Spleen (tissue), 11 donors: ENCODE results near the gene ITM2C. TPM values are rescaled to one million over a fixed set of nuclear protein-coding genes. Genes with fewer than 3 reads are reported as not detected.

Experiments used
- DNase-seq: peaks from one replicate; pipeline ENCODE4 v3.0.0-alpha.2; 2020
- H3K27ac ChIP-seq, 8 donors: fragments of 200-600 bp; sonication (generic) in 7 of 8; 1 replicate in 4 of 8; 2 replicates in 4 of 8; pipeline versions ENCODE4 v1.5.0 to v1.8.0; 2016 to 2021; ENCODE audit warnings: inconsistent platforms in 4 of 8, mild to moderate bottlenecking in 4 of 8, moderate library complexity in 1 of 8
- H3K27me3 ChIP-seq, 7 donors: fragments of 200-600 bp; sonication (generic) in 6 of 7; replicated peaks in 1 of 7; 1 replicate in 4 of 7; 2 replicates in 3 of 7; pipeline versions ENCODE4 v1.5.0 to v1.8.0; 2016 to 2021; ENCODE audit warnings: inconsistent platforms in 3 of 7, mild to moderate bottlenecking in 1 of 7
- H3K36me3 ChIP-seq, 6 donors: fragments of 200-600 bp; sonication (generic) in 5 of 6; 1 replicate in 4 of 6; 2 replicates in 2 of 6; pipeline versions ENCODE4 v1.5.0 to v1.8.0; 2016 to 2021; ENCODE audit warnings: inconsistent platforms in 2 of 6
- H3K4me1 ChIP-seq, 6 donors: fragments of 200-600 bp; sonication (generic) in 5 of 6; 1 replicate in 3 of 6; 2 replicates in 3 of 6; pipeline versions ENCODE4 v1.5.0 to v1.8.0; 2016 to 2021; ENCODE audit warnings: inconsistent platforms in 3 of 6
- H3K4me3 ChIP-seq, 8 donors: fragments of 200-600 bp; sonication (generic) in 7 of 8; 1 replicate in 4 of 8; 2 replicates in 4 of 8; pipeline versions ENCODE4 v1.5.0 to v1.8.0; 2016 to 2021; ENCODE audit warnings: inconsistent platforms in 4 of 8, mild to moderate bottlenecking in 4 of 8, moderate library complexity in 2 of 8
- H3K9me3 ChIP-seq, 8 donors: fragments of 200-600 bp; sonication (generic) in 7 of 8; 1 replicate in 4 of 8; 2 replicates in 4 of 8; pipeline versions ENCODE4 v1.5.0 to v1.8.0; 2016 to 2021; ENCODE audit warnings: inconsistent platforms in 4 of 8
- POLR2A ChIP-seq, 3 donors: fragments of 450-650 bp; IDR thresholded peaks; one replicate each; pipeline ENCODE4 v1.5.1; 2017; ENCODE audit warnings: antibody characterized with exemption in 3 of 3, mild to moderate bottlenecking in 1 of 3
- POLR2AphosphoS5 ChIP-seq, 3 donors: sonication (generic); formaldehyde crosslinking; IDR thresholded peaks; one replicate each; pipeline ENCODE4 v1.5.1; 2017; ENCODE audit warnings: antibody characterized with exemption in 3 of 3
- WGBS, 5 donors: extraction: QIAGEN DNeasy Blood & Tissue Kit in 3 of 5; methylation state at CpG; one replicate each; pipeline versions ENCODE4 v1.1.5 to v1.1.7; 2013 to 2018; 5-methylcytosine and 5-hydroxymethylcytosine counted together
- intact Hi-C: fragments of 100-400 bp; cut with DNase I; formaldehyde crosslinking; loops from one replicate; pipeline ENCODE4 v1.15.0; 2023; ENCODE audit warnings: low total_unique reads
- polyA plus RNA-seq, 3 donors: library from polyadenylated mRNA; stranded (reverse); fragments of 200-250 nt; gene quantifications; one replicate each; pipeline ENCODE4 v1.2.1, GENCODE V29; 2013
- total RNA-seq, 7 donors: library from RNA; depleted of rRNA in 3 of 7; stranded (reverse); fragments of >200 nt in 3 of 7; fragmentation: NEBNext Ultra II Directional in 4 of 7; extraction: Animal tissue kit (Norgen Biotek cat#: 25700) in 4 of 7; gene quantifications; one replicate each; pipeline versions ENCODE4 v1.1.0 to v1.2.1, GENCODE V29; 2016 to 2021
- TF ChIP-seq, protein P1 (sequence below), 11 experiments: fragments of 200-600 bp in 7 of 11; fragments of 450-650 bp in 4 of 11; sonication (generic) in 4 of 11; IDR thresholded peaks in 8 of 11; conservative IDR thresholded peaks in 3 of 11; 1 replicate in 7 of 11; 2 replicates in 4 of 11; pipeline versions ENCODE4 v1.4.0 to v1.8.0; 2016 to 2021; ENCODE audit warnings: antibody characterized with exemption in 11 of 11, inconsistent platforms in 4 of 11, mild to moderate bottlenecking in 1 of 11
- donor health status: healthy with polysubstance abuse.
- donor health status: DM: no; HTN: no; CAD: no; lungs with moderate emphysema.
- donor health status: DM: no; HTN: no; CAD: no.
- donor health status: Bipolar disorder and iron deficiency.
- donor health status: healthy.
- donor health status: DM: no; HTN: no; CAD: no.
- donor health status: DM: yes; HTN: yes; CAD: no.

ITM2C gene
- total and polyA plus RNA-seq, 10 donors = 58.5 to 150 (median 93.7) TPM

GRCh38 chr2:230861552-230862255 is 3.0 kb upstream of the ITM2C start:
- peaks cover 0 to 94% (median 13%) of the 10 kb centered on the region in 7 donors for H3K27me3 ChIP-seq
- H3K4me1 ChIP-seq = peaks cover 14 to 43% (median 27%) of the 10 kb centered on the region in 6 donors
- TF ChIP-seq POLR2AphosphoS5 (IDR thresholded peaks at IDR 0.05) (no peak), POLR2A (IDR thresholded peaks at IDR 0.05) (no peak)
- TF ChIP-seq, protein P1, sequence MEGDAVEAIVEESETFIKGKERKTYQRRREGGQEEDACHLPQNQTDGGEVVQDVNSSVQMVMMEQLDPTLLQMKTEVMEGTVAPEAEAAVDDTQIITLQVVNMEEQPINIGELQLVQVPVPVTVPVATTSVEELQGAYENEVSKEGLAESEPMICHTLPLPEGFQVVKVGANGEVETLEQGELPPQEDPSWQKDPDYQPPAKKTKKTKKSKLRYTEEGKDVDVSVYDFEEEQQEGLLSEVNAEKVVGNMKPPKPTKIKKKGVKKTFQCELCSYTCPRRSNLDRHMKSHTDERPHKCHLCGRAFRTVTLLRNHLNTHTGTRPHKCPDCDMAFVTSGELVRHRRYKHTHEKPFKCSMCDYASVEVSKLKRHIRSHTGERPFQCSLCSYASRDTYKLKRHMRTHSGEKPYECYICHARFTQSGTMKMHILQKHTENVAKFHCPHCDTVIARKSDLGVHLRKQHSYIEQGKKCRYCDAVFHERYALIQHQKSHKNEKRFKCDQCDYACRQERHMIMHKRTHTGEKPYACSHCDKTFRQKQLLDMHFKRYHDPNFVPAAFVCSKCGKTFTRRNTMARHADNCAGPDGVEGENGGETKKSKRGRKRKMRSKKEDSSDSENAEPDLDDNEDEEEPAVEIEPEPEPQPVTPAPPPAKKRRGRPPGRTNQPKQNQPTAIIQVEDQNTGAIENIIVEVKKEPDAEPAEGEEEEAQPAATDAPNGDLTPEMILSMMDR (IDR thresholded peaks at IDR 0.05 in 8 of 11, conservative IDR thresholded peaks at IDR 0.05 in 3 of 11) = no peak
- no peak for DNase-seq
- H3K27ac ChIP-seq = no peak overlapping the region
- WGBS, 5 donors = 48 to 59% (median 53%) methylated on average over 12 to 13 of the region's 13 CpGs
- intact Hi-C loops = no loop called here
- H3K4me3 ChIP-seq = no peak overlapping the region
- no peaks in the 10 kb centered on the region for H3K36me3 ChIP-seq
- H3K9me3 ChIP-seq = no peaks in the 10 kb centered on the region

- TF ChIP-seq POLR2AphosphoS5 (IDR thresholded peaks at IDR 0.05) (no peak), POLR2A (IDR thresholded peaks at IDR 0.05) (no peak)
- TF ChIP-seq, protein P1 (IDR thresholded peaks at IDR 0.05 in 8 of 11, conservative IDR thresholded peaks at IDR 0.05 in 3 of 11) = no peak
- Histone ChIP-seq H3K27me3 (peaks cover 0 to 88% (median 13%) of the 10 kb centered on the region in 7 donors), H3K4me1 (peaks cover 20 to 49% (median 33%) of the 10 kb centered on the region in 6 donors), H3K9me3 (no peaks in the 10 kb centered on the region), H3K4me3 (no peak overlapping the region), H3K36me3 (no peaks in the 10 kb centered on the region), H3K27ac (no peak overlapping the region)
- intact Hi-C loops = no loop called here
- DNase-seq = no peak
- 86 to 97% (median 94%) methylated on average over 5 of the region's 5 CpGs for WGBS, 5 donors
These were observed 2.5 kb upstream of the ITM2C start for GRCh38 chr2:230862292-230862691.

DNA sequence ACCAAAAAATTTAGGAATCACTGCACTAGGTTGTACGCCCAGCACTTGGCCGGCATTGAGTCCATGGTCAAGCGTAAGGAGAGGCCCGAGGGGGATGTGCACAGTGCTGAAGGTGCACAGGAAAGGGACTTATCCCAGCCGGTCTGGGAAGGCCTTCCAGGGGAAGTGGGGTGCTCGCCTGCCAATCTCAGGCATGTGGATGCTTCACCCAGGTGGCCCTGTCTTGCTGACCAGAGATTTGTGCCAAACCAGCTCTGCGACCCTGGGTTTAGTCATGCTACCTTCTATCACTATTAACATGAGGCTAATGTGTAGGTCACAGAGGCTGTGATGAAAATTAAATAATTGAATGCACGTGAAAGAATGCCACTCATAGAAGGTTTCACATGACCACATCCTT is 1.7 kb upstream of the ITM2C start:
- no peaks in the 10 kb centered on the region for H3K36me3 ChIP-seq
- peaks cover 0 to 81% (median 13%) of the 10 kb centered on the region in 7 donors for H3K27me3 ChIP-seq
- intact Hi-C loops = no loop called here
- H3K9me3 ChIP-seq = no peaks in the 10 kb centered on the region
- H3K4me1 ChIP-seq = peaks cover 24 to 57% (median 41%) of the 10 kb centered on the region in 6 donors
- no peak overlapping the region for H3K4me3 ChIP-seq
- 66 to 83% (median 74%) methylated on average over 7 to 8 of the region's 8 CpGs for WGBS, 5 donors
- H3K27ac ChIP-seq = no peak overlapping the region
- TF ChIP-seq POLR2AphosphoS5 (IDR thresholded peaks at IDR 0.05) (no peak), POLR2A (IDR thresholded peaks at IDR 0.05) (no peak)
- TF ChIP-seq, protein P1 (IDR thresholded peaks at IDR 0.05 in 8 of 11, conservative IDR thresholded peaks at IDR 0.05 in 3 of 11) = no peak
- DNase-seq = no peak

DNA sequence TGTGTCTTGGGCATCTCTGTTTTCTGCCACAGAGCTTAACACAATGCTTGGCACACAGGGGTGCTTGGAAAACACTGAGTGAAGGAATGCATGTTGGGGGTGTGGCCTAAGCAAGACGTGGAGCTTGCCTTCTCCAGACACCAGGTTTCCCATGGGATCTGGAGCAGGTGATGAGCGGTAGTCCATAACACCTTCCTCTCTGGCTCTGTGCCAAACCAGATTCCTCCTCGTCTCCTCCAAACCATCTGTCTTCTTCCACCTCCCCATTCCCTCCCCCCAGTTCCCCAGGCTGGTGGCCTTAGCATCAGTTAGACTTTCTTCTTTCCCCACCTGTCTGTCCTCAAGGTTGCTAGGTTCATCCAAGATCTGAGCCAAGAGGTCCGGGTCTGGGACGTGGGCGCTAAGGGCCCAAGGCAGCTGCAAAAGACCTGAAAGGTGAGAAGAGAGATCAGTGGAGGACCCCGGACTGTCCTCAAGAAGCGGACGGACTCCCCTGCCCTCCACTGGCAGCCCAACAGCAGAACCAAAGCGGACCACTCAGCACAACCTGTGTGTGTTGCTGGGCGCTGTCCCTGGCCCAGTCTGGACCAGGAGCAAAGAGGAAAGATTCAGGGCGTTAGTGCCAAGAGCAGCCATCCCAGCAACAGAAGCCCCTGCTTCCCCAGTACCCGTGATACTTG is 1.2 kb upstream of the ITM2C start:
- H3K9me3 ChIP-seq = no peaks in the 10 kb centered on the region

More for the DNA sequence above, 1.2 kb upstream of the ITM2C start:
- H3K4me3 ChIP-seq = peak overlapping the region in 1 of 8 donors; percentile 81
- no peaks in the 10 kb centered on the region for H3K36me3 ChIP-seq
- DNase-seq = no peak
- WGBS, 5 donors = 76 to 90% (median 81%) methylated on average over 11 to 13 of the region's 13 CpGs
- no peak overlapping the region for H3K27ac ChIP-seq
- TF ChIP-seq POLR2AphosphoS5 (IDR thresholded peaks at IDR 0.05) = no peak
- TF ChIP-seq, protein P1 (IDR thresholded peaks at IDR 0.05 in 8 of 11, conservative IDR thresholded peaks at IDR 0.05 in 3 of 11) = no peak
- TF ChIP-seq POLR2A (IDR thresholded peaks at IDR 0.05) = no peak
- peaks cover 25 to 62% (median 45%) of the 10 kb centered on the region in 6 donors for H3K4me1 ChIP-seq
- peaks cover 0 to 75% (median 13%) of the 10 kb centered on the region in 7 donors for H3K27me3 ChIP-seq
- intact Hi-C loops = no loop called here
